SK-N-SH (cell line): ENCODE measurements around the gene JADE3.

Experiments used
- CTCF ChIP-seq: fragments of 200-600 bp; sonication (generic); IDR thresholded peaks from 2 replicates; pipeline ENCODE4 v1.6.1; 2017; ENCODE audit warnings: antibody characterized with exemption, mild to moderate bottlenecking, moderate library complexity
- GABPA ChIP-seq: IDR thresholded peaks from 2 replicates; pipeline ENCODE4 v1.4.0; 2012; ENCODE audit warnings: low read depth, mild to moderate bottlenecking
- RFX5 ChIP-seq: IDR thresholded peaks from 2 replicates; pipeline ENCODE4 v1.6.1; 2012; ENCODE audit warnings: mild to moderate bottlenecking, improper control_type of control experiment, low read length
- TAF1 ChIP-seq: IDR thresholded peaks from 2 replicates; pipeline ENCODE4 v1.6.1; 2012; ENCODE audit warnings: low read depth, mild to moderate bottlenecking, low read length, moderate library complexity, borderline replicate concordance
- TF ChIP-seq, protein P1 (sequence below): IDR thresholded peaks from 2 replicates; pipeline ENCODE4; 2012
- TF ChIP-seq, protein P2 (sequence below): fragments of 150-350 bp; IDR thresholded peaks from 2 replicates; pipeline ENCODE4 v1.6.1; 2016; ENCODE audit warnings: mild to moderate bottlenecking, low read depth, low read length

GRCh38 chrX:46873746-46874145 is 38.5 kb upstream of the JADE3 start:
- TF ChIP-seq TAF1, result no peak
- TF ChIP-seq RFX5, result no peak
- TF ChIP-seq CTCF, result no peak
- TF ChIP-seq, protein P1, sequence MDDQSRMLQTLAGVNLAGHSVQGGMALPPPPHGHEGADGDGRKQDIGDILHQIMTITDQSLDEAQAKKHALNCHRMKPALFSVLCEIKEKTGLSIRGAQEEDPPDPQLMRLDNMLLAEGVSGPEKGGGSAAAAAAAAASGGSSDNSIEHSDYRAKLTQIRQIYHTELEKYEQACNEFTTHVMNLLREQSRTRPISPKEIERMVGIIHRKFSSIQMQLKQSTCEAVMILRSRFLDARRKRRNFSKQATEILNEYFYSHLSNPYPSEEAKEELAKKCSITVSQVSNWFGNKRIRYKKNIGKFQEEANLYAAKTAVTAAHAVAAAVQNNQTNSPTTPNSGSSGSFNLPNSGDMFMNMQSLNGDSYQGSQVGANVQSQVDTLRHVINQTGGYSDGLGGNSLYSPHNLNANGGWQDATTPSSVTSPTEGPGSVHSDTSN, result no peak
- no peak for TF ChIP-seq GABPA
- TF ChIP-seq, protein P2, sequence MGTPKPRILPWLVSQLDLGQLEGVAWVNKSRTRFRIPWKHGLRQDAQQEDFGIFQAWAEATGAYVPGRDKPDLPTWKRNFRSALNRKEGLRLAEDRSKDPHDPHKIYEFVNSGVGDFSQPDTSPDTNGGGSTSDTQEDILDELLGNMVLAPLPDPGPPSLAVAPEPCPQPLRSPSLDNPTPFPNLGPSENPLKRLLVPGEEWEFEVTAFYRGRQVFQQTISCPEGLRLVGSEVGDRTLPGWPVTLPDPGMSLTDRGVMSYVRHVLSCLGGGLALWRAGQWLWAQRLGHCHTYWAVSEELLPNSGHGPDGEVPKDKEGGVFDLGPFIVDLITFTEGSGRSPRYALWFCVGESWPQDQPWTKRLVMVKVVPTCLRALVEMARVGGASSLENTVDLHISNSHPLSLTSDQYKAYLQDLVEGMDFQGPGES, result no peak
